OCI-LY1 (cell line): ENCODE measurements around the gene SCNN1G.

Experiments used
- H2AFZ ChIP-seq: fragments of 200-600 bp; sonication (generic), shearing (Covaris generic); 2 replicates; pipeline ENCODE4 v1.6.0; 2014; ENCODE audit warnings: antibody characterized with exemption, mild to moderate bottlenecking, low read length
- H3F3A ChIP-seq: fragments of 200-600 bp; sonication (generic), shearing (Covaris generic); 2 replicates; pipeline ENCODE4 v1.6.0; 2014; ENCODE audit warnings: mild to moderate bottlenecking, antibody characterized with exemption, low read length, moderate library complexity; ENCODE audit not compliant: insufficient read depth
- H3K27ac ChIP-seq: fragments of 200-600 bp; sonication (generic); 2 replicates; pipeline ENCODE4 v1.5.1; 2014; ENCODE audit warnings: low read length, mixed run types, mild to moderate bottlenecking, low read depth; ENCODE audit not compliant: poor library complexity, severe bottlenecking
- H3K27me3 ChIP-seq: fragments of 200-600 bp; sonication (generic); 2 replicates; pipeline ENCODE4 v1.6.0; 2014; ENCODE audit warnings: antibody characterized with exemption, mild to moderate bottlenecking, low read length, moderate library complexity; ENCODE audit not compliant: insufficient read depth
- H3K36me3 ChIP-seq: fragments of 200-600 bp; sonication (generic); 2 replicates; pipeline ENCODE4 v1.6.1; 2014; ENCODE audit warnings: mild to moderate bottlenecking, antibody characterized with exemption, low read length, moderate library complexity, mixed read lengths; ENCODE audit not compliant: insufficient read depth
- H3K4me1 ChIP-seq: fragments of 200-600 bp; sonication (generic); 2 replicates; pipeline ENCODE4 v1.5.1; 2014; ENCODE audit warnings: mild to moderate bottlenecking, low read length, moderate library complexity; ENCODE audit not compliant: insufficient read depth, severe bottlenecking
- H3K4me2 ChIP-seq: fragments of 200-600 bp; sonication (generic), shearing (Covaris generic); 2 replicates; pipeline ENCODE4 v1.6.1; 2014; ENCODE audit warnings: low read length
- H3K4me3 ChIP-seq: fragments of 200-600 bp; sonication (generic); 2 replicates; pipeline ENCODE4 v1.5.1; 2014; ENCODE audit warnings: low read length, low read depth, mild to moderate bottlenecking, mixed read lengths; ENCODE audit not compliant: poor library complexity, severe bottlenecking
- H3K79me2 ChIP-seq: fragments of 200-600 bp; shearing (Covaris generic); 2 replicates; pipeline ENCODE4 v1.6.1; 2016; ENCODE audit warnings: mixed run types, low read length, mixed read lengths; ENCODE audit not compliant: insufficient read depth
- H3K9ac ChIP-seq: fragments of 200-600 bp; sonication (generic), shearing (Covaris generic); 2 replicates; pipeline ENCODE4 v1.6.1; 2014; ENCODE audit warnings: mild to moderate bottlenecking, low read length, mixed read lengths
- H3K9me2 ChIP-seq: fragments of 200-600 bp; sonication (generic), shearing (Covaris generic); 2 replicates; pipeline ENCODE4 v1.6.1; 2014; ENCODE audit warnings: low read depth, mild to moderate bottlenecking, low read length, mixed read lengths
- H3K9me3 ChIP-seq: fragments of 200-600 bp; shearing (Covaris generic); 2 replicates; pipeline ENCODE4 v1.6.1; 2014; ENCODE audit warnings: low read length, mixed read lengths
- H4K20me1 ChIP-seq: fragments of 200-600 bp; sonication (generic), shearing (Covaris generic); 2 replicates; pipeline ENCODE4 v1.6.0; 2016; ENCODE audit warnings: mild to moderate bottlenecking, low read length; ENCODE audit not compliant: insufficient read depth
- EZH2 ChIP-seq: fragments of 200-600 bp; sonication (generic), shearing (Covaris generic); IDR thresholded peaks from 2 replicates; pipeline ENCODE4 v1.8.0; 2017; ENCODE audit warnings: borderline replicate concordance, mixed run types, mild to moderate bottlenecking, antibody characterized with exemption, low read length, moderate library complexity, mixed read lengths
- TF ChIP-seq, protein P1 (sequence below): fragments of 200-600 bp; sonication (generic), shearing (Covaris generic); IDR thresholded peaks from 2 replicates; pipeline ENCODE4 v1.5.1; 2017; ENCODE audit warnings: mild to moderate bottlenecking, antibody characterized with exemption, low read length, moderate library complexity, mixed read lengths

SCNN1G gene

DNA sequence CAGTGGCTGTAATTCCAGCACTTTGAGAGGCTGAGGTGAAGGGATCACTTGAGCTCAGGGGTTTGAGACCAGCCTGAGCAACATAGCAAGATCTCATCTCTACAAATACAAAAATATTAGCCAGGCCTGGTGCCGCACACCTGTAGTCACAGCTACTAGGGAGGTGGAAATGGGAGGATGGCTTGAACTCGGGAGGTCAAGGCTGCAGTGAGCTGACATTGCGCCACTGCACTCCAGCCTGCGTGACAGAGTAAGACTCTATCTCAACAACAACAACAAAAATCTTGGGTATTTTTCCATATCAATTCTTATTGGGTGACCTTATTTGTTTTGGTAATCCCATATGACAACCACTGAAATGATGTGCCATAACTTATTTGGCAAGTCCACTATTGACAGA is 52.6 kb downstream of the SCNN1G start:
- Histone ChIP-seq H3K4me2 (no peak overlapping the region), H3F3A (no peaks in the 10 kb centered on the region), H3K9me2 (no peaks in the 10 kb centered on the region), H3K9me3 (no peaks in the 10 kb centered on the region), H3K27me3 (no peaks in the 10 kb centered on the region), H4K20me1 (no peaks in the 10 kb centered on the region), H3K9ac (no peak overlapping the region), H3K79me2 (no peaks in the 10 kb centered on the region), H3K4me3 (no peak overlapping the region), H3K36me3 (no peaks in the 10 kb centered on the region), H3K4me1 (no peaks in the 10 kb centered on the region), H3K27ac (no peak overlapping the region), H2AFZ (no peak overlapping the region)
- TF ChIP-seq EZH2, result no peak
- TF ChIP-seq, protein P1, sequence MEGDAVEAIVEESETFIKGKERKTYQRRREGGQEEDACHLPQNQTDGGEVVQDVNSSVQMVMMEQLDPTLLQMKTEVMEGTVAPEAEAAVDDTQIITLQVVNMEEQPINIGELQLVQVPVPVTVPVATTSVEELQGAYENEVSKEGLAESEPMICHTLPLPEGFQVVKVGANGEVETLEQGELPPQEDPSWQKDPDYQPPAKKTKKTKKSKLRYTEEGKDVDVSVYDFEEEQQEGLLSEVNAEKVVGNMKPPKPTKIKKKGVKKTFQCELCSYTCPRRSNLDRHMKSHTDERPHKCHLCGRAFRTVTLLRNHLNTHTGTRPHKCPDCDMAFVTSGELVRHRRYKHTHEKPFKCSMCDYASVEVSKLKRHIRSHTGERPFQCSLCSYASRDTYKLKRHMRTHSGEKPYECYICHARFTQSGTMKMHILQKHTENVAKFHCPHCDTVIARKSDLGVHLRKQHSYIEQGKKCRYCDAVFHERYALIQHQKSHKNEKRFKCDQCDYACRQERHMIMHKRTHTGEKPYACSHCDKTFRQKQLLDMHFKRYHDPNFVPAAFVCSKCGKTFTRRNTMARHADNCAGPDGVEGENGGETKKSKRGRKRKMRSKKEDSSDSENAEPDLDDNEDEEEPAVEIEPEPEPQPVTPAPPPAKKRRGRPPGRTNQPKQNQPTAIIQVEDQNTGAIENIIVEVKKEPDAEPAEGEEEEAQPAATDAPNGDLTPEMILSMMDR, result no peak

DNA sequence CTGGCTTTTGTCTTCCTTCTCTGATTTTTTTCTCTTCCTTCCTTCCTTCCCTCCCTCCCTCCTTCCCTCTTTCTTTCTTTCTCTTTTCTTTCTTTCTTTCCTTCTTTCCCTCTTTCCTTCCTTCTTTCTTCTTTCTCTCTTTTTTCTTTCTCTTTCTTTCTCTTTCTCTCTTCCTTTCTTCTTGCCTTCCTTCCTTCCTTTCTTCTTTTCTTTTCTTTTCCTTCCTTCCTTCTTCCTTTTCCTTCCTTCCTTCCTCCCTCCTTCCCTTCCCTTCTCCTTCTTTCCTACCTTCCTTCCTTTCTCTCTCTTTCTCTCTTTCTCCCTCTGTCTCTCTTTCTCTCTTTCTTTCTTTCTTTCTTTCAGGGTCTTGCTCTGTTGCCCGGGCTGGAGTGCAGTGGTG is 54.4 kb downstream of the SCNN1G start:
- Histone ChIP-seq H3K9me2 (no peaks in the 10 kb centered on the region), H3K4me1 (no peaks in the 10 kb centered on the region), H3K79me2 (no peaks in the 10 kb centered on the region), H3F3A (no peaks in the 10 kb centered on the region), H3K4me3 (no peak overlapping the region), H3K4me2 (no peak overlapping the region), H3K36me3 (no peaks in the 10 kb centered on the region), H4K20me1 (no peaks in the 10 kb centered on the region), H3K9ac (no peak overlapping the region), H3K9me3 (no peaks in the 10 kb centered on the region), H2AFZ (no peak overlapping the region), H3K27me3 (no peaks in the 10 kb centered on the region), H3K27ac (no peak overlapping the region)
- TF ChIP-seq, protein P1, result no peak
- TF ChIP-seq EZH2, result no peak

DNA sequence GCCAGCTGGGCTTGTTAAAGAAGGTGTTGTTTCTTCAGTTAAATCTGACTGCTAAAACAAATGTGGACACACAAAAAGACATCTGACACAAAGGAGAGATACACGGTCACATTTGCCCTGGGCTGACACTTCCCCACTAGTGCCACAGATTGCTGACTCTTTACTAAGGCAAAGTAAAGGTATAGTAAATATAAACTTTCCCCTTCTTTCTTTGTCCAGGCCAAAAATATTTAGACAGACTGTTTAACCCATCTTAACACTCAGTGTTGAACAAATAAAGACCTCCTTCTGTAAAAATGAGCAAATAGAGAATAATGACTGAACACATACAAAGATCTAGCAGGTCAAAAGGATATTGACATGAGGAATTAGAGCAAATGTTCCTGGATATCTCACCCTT is 58.4 kb downstream of the SCNN1G start:
- Histone ChIP-seq H3K9ac (no peak overlapping the region), H3K79me2 (no peaks in the 10 kb centered on the region), H4K20me1 (no peaks in the 10 kb centered on the region), H3K27ac (no peak overlapping the region), H2AFZ (no peak overlapping the region), H3K4me3 (no peak overlapping the region), H3F3A (no peaks in the 10 kb centered on the region), H3K4me1 (no peaks in the 10 kb centered on the region), H3K9me2 (no peaks in the 10 kb centered on the region), H3K36me3 (no peaks in the 10 kb centered on the region), H3K9me3 (no peaks in the 10 kb centered on the region), H3K4me2 (no peak overlapping the region), H3K27me3 (no peaks in the 10 kb centered on the region)
- TF ChIP-seq, protein P1, result no peak
- TF ChIP-seq EZH2, result no peak
